GM06990 (cell line): Measurements from ENCODE around the gene KAT8.
"Not testable (repeated sequence)": the region's sequence is repeated elsewhere in the genome, so short reads cannot be mapped to it uniquely, and the experiment has no call there.

Source experiments
- DNase-seq: peaks from one replicate; pipeline ENCODE4 v3.0.0-alpha.2; 2011; ENCODE audit not compliant: insufficient read length; ENCODE audit errors: extremely low read depth
- H3K27me3 ChIP-seq: replicated peaks from 2 replicates; pipeline ENCODE4 v1.6.0; 2011; ENCODE audit warnings: low read length; ENCODE audit not compliant: control insufficient read depth, insufficient read depth
- H3K36me3 ChIP-seq: 2 replicates; pipeline ENCODE4 v1.5.1; 2011; ENCODE audit warnings: low read length; ENCODE audit not compliant: control insufficient read depth, insufficient read depth
- H3K4me3 ChIP-seq: replicated peaks from 2 replicates; pipeline ENCODE4 v1.5.1; 2011; ENCODE audit warnings: low read depth, mild to moderate bottlenecking, control low read depth, low read length
- TF ChIP-seq, protein P1 (sequence below): IDR thresholded peaks from 2 replicates; pipeline ENCODE4 v1.5.1; 2011; ENCODE audit warnings: low read length, control low read depth, mild to moderate bottlenecking, inconsistent platforms; ENCODE audit not compliant: insufficient read depth, poor library complexity, severe bottlenecking

The KAT8 gene

DNA sequence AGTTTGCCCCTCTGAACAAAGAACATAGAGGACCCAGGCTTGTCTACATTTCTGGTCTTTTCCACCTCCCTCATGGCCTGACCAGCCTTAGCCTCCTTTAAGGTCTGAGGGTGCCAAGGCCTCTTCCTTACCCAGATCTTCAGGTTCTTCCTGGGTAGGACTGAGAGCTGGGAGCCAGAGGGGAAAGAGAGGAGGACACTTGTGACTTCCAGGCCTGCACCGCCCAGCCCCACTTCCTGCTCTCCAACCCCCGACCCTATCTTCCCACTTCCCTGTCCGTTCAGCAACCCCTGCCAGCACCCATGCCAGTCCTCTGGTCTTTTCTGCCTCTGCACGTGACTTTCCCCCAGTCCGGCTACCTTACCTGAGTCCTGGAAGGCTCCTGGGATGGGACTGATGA, 31.9 kb downstream of the KAT8 start:
- DNase-seq = no peak
- H3K36me3 ChIP-seq = no peaks in the 10 kb centered on the region
- H3K4me3 ChIP-seq = no peak overlapping the region
- H3K27me3 ChIP-seq = no peaks in the 10 kb centered on the region
- TF ChIP-seq, protein P1, sequence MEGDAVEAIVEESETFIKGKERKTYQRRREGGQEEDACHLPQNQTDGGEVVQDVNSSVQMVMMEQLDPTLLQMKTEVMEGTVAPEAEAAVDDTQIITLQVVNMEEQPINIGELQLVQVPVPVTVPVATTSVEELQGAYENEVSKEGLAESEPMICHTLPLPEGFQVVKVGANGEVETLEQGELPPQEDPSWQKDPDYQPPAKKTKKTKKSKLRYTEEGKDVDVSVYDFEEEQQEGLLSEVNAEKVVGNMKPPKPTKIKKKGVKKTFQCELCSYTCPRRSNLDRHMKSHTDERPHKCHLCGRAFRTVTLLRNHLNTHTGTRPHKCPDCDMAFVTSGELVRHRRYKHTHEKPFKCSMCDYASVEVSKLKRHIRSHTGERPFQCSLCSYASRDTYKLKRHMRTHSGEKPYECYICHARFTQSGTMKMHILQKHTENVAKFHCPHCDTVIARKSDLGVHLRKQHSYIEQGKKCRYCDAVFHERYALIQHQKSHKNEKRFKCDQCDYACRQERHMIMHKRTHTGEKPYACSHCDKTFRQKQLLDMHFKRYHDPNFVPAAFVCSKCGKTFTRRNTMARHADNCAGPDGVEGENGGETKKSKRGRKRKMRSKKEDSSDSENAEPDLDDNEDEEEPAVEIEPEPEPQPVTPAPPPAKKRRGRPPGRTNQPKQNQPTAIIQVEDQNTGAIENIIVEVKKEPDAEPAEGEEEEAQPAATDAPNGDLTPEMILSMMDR = no peak

DNA sequence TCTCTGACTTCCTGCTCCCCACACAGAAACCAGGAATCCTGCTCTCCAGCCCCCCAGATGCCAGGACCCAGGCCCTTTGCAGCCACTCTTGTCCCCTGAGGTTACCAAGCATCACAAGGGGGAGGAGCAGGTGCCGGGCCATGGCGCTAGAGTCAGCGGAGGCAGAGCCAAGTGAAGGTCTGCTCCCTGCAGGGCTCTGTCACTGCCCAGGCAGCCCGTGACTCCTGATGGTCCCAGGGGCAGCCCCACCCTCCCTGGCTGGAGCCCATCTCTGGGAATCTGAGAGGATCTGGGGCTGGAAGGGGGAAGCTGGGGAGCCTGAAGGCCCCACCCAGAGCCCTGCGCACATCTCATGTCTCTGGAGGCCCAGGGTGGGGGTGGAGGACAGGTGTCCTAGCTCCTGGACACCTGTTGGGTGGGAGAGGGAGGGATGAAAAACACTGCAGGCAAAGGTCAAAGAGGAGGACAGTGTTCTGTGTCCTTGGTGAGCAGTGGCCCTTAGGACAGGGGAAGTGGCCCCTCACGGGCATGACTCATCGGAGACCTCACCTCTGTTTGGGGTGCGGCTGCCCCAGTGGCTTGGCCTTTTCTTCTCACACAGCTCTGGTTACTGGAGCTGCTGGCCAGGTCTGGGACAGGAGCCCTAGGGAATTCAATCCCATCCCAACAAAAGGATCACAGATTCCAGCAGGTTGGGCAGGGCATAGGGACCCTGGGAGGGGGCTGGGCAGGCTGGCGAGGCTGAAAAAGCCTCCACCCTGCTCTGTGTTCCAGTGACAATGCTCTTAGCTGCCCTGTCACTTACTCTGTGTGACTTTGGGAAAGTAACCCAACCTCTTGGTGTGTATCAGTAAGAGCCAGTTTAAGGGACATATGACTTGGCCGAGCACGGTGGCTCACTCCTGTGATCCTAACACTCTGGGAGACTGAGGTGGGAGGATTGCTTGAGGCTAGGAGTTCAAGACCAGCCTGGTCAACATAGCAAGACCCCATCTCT, 32.7 kb downstream of the KAT8 start, which contains the start of gene PRSS36:
Gene PRSS36 (minus strand): TSS at position 173 of the 997 bp plus-strand sequence. CDS start 31 bp downstream, at position 142.
- no peaks in the 10 kb centered on the region for H3K36me3 ChIP-seq
- no peak for DNase-seq
- TF ChIP-seq, protein P1 = no peak
- H3K27me3 ChIP-seq = no peaks in the 10 kb centered on the region
- no peak within 1 kb of the TSS for H3K4me3 ChIP-seq

DNA sequence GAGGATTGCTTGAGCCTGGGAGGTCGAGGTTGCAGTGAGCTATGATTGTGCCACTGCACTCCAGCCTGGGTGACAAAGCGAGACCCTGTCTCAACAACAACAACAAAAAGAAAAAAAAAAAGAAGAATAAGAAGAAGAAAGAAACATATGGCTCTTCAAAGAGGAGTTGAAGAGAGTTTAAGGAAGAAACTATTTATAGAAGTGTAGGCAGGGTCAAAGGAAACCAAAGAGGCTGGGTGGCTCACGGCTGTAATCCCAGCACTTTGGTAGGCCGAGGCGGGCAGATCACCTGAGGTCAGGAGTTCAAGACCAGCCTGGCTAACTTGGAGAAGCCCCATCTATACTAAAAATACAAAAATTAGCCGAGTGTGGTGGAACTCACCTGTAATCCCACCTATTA, 33.5 kb downstream of the KAT8 start:
- not testable (repeated sequence) for DNase-seq, H3K4me3 ChIP-seq, H3K27me3 ChIP-seq, H3K36me3 ChIP-seq

DNA sequence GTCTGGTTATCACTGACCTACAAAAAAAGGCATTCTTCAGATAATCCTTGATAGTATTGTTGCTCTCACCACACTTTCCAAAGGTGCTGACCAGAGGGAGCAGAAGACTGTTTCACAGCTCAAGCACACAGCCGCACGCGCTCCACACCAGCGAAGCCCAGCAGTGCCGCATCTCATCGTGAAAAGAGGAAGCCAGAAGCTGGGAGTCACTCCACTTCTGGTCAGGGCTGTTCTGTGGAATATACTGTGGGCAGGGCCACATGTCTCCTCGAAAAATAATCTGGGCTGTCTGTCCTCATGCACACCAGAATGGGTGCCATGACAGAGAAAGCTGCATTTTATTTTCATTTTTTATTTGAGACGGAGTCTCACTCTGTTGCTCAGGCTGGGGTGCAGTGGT, 39.7 kb downstream of the KAT8 start:
- Histone ChIP-seq H3K4me3 (no peak overlapping the region; the same call in 1 of the 2 replicates), H3K36me3 (no peaks in the 10 kb centered on the region), H3K27me3 (no peaks in the 10 kb centered on the region)
- no peak for DNase-seq
- TF ChIP-seq, protein P1 = no peak

DNA sequence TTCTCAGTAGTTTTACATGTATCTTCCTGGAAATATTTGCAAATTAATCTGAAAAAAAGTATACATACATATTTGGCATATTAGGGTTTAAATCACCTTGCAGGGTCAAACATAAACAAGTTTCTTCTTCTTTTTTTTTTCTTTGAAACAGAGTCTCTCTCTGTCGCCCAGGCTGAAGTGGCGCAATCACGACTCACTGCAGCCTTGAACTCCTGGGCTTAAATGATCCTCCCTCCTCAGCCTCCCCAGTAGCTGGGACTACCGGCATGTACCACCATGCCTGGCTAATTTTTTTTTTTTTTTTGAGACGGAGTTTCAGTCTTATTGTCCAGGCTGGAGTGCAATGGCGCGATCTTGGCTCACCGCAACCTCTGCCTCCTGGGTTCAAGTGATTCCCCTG, 49.9 kb downstream of the KAT8 start:
- Histone ChIP-seq H3K36me3 (no peaks in the 10 kb centered on the region), H3K27me3 (no peaks in the 10 kb centered on the region), H3K4me3 (no peak overlapping the region)
- no peak for DNase-seq
- TF ChIP-seq, protein P1 = no peak

DNA sequence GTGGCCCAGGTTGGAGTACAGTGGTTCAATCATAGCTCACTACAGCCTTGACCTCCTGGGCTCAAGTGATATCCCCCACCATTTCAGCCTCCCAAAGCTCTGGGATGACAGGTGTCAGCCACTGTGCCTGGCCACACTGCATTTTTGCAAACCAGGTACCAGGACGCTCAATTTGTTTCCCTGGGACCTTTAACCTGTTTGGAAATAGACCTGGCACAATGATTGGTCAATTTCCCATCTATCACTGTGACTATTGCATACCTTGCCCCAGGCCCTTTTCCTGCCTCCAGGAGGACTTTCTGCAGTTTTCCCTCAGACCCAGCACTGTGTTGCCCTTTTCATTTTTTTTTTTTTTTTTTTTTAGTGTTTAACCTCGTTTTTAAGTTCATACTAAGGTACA, 51.4 kb downstream of the KAT8 start:
- no peaks in the 10 kb centered on the region for H3K27me3 ChIP-seq
- H3K36me3 ChIP-seq = no peaks in the 10 kb centered on the region
- DNase-seq = no peak
- no peak overlapping the region for H3K4me3 ChIP-seq
- TF ChIP-seq, protein P1 = no peak

DNA sequence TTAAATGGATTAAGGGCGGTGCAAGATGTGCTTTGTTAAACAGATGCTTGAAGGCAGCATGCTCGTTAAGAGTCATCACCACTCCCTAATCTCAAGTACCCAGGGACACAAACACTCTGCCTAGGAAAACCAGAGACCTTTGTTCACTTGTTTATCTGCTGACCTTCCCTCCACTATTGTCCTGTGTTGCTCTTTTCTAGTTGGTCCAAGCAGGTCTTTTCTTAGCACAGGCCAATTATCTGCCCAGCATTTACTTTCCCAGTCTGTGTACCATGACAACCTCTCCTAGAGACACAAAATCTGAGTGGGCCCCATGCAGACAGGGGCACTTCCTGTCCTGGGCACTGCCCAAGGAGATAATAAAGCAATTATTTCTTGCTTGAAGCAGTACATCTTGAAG, 52.6 kb downstream of the KAT8 start:
- DNase-seq, H3K36me3 ChIP-seq, H3K4me3 ChIP-seq, H3K27me3 ChIP-seq: not testable (repeated sequence)
